HG02938 (cell line): ENCODE data around the gene FSIP1.

Experiments
- ATAC-seq: cut with Tn5 transposase; IDR thresholded peaks from one replicate; pipeline ENCODE4 v1.9.1; 2021; ENCODE audit warnings: mild to moderate bottlenecking, moderate library complexity; ENCODE audit not compliant: unreplicated experiment

Gene FSIP1

DNA sequence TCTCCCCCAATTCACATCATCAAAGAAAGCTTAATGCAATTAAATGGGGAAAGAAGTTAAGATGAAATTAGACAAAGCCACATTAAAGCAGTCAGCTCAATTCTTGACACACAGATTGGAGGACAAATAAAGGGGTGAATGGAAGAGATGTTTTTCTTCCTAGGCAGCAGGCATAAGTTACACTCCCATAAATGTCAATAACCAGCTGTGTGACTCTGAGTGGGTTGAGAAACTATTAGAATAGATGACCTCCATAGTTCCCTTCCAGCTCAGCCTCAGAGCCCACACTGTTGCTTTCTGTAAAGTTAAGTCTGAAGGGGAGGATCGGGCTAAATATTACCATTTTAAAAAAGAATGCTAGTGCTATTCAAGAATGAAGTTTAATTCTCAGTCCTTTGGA lies 130.8 kb downstream of the FSIP1 start:
- ATAC-seq, result no peak

DNA sequence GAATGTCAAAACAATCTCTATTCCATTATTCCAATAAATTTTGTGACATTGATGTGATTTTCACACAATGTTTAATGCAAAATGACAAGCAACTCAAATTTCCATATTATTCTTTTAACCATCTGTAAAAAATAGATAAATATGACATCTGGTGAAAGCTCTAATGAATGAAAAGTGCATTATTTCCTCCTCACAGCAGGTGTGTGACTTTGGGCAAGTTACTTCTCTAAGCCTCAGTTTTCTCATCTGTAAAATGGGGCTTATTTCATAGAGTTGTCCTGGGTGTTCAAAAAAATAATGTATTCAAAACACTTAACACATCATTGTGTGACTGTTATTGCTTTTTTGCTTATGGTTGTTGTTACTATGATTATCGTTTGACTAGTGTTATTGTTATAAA lies 131.3 kb downstream of the FSIP1 start:
- ATAC-seq, result no peak

- no peak for ATAC-seq
Measured at GRCh38 chr15:39649757-39650156, 132.9 kb downstream of the FSIP1 start.

DNA sequence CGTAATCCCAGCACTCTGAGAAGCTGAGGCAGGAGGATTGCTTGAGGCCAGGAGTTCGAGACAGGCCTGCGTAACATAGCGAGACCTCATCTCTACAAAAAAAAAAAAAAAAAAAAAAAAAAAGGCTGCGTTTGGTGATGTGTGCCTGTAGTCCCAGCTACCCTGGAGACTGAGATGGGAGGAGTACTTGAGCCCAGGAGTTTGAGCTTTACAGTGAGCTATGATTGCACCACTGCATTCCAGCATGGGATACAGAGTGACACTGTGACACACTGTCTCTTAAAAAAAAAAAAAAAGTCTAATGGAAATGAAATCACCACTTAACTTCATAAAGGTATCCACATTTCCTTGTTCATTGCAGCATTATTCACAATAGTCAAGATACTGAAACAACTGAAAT lies 136.2 kb downstream of the FSIP1 start:
- no peak for ATAC-seq

DNA sequence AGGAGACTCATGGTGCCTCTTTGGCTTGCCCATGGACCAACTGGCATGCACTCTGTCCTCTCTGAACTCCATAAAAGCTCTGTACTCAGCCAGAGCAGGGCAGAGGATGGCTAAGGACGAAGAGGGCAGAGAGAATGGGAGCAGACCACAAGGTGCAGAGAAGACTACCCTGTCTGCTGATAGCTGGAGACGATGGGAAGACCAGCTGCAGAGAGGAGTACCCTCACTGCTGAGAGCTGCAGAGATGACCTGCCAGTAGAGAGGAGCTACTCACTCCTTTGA lies 136.7 kb downstream of the FSIP1 start:
- no peak for ATAC-seq

- ATAC-seq, result no peak
Measured at GRCh38 chr15:39645138-39645975, 137.3 kb downstream of the FSIP1 start.

DNA sequence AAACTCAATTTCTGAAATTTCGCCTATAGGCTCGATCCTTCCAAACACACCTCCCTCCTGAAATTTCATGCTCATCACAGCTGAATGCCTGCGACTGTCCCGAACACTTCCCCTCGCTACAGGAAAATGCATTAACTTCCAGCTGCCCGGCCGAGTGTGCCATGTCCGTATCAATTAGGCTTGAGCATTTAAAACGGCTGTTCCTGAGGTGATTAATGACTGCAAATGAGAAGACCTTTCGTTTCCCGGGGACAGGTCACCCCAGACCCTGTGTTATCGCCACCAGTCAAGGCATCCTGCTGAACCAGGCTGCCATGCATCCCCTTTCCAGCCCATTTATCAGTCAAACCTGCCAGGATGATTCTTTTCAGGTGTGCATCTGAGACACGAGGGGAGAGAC lies 138.5 kb downstream of the FSIP1 start:
- no peak for ATAC-seq

DNA sequence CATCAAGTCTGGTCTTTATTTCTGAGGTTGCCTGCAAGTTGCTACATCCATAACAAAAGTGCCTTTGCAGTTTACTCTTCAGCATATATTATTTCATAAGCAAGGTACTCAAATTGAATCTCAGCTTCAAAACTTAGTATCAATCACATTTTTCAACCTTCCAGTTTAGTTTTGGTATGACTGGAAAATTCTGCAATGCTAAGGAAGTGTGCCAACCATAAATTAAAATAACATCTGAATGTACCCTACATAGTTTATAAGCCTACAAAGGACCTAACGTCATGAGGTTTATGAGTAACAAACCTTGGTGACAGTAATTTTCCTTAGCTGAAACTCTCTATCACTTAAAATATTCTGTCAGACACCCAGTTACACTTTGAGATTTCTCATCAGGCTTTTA lies 138.9 kb downstream of the FSIP1 start:
- no peak for ATAC-seq

GRCh38 chr15:39642011-39642640 lies 140.5 kb downstream of the FSIP1 start:
- ATAC-seq, result no peak

DNA sequence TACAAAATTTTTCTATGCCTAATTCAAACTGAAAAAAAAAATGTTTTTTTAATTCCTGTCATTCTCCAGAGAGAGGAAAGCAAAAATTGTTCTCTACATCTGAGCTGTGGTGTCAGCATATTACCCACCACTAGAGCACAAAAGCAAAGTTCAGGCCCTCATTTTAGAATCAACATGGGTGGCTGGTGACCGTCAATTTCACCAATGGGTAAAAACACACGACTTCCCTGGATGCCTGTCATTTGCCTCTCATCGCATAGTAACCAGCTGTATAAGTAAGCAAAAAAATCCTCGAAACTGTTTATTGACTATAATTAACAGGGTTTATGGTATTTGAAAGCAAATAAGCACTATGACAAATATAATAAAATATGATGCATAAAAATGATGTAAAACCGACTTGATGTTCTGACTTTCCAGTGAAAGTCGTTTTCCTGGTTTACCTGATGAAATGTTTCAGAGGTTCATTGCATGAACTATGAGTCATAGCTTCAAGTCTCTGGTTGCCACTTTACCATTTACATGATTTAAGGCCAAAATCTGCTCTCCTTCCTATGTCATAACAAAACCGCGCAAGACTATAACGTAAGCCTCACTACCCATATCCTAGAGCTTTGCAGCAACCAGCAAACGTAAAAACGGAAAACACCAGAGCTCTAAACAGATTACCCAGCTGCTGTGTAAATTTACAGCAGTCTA lies 141.3 kb downstream of the FSIP1 start:
- ATAC-seq, result no peak

DNA sequence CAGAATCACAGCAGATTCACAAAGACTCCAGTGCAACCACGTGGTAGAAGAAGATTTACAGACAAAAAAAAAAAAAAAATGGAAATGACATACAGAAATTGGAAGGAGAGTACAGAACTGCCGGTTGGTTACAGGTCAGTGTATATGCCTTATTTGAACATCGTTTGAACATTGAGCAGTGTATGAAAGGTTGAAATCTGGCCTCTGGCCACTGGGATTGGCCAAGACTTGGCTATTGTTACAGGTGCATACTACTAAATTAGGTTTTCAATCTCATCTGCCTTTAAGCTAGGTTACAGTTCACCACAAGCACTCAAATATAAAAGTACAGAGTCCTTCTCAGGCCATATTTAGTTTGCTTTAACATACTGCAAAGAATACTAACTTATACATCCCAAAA lies 142.0 kb downstream of the FSIP1 start:
- ATAC-seq, result no peak

- ATAC-seq, result no peak
Measured at GRCh38 chr15:39639037-39639436, 143.6 kb downstream of the FSIP1 start.

- ATAC-seq, result no peak
Measured at GRCh38 chr15:39638041-39638440, 144.6 kb downstream of the FSIP1 start.

- ATAC-seq, result no peak
Measured at GRCh38 chr15:39631357-39631756, 151.3 kb downstream of the FSIP1 start.

GRCh38 chr15:39629906-39630305 lies 152.7 kb downstream of the FSIP1 start:
- no peak for ATAC-seq

DNA sequence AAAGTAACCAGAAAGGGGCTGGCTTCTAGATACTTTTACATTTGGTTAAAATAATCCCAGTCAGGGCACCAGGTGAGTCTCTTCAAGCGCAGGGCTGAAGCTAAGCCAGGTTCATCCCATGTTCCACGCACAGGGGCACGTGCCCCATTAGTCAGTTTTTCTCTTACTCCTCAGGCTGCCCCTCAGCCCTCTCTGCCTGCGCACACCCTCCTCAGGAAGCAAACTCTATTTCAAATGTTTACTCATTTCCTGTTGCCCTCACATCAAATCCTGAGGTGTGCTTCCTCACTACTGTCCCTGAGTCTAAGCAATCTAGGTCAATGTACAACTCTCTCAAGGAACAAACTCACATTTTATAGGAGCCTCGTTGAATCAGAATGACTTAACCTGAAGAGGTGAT lies 153.3 kb downstream of the FSIP1 start:
- ATAC-seq, result no peak

- no peak for ATAC-seq
Measured at GRCh38 chr15:39628546-39629257, 153.9 kb downstream of the FSIP1 start.

- no peak for ATAC-seq
Measured at GRCh38 chr15:39628144-39628508, 154.5 kb downstream of the FSIP1 start.

GRCh38 chr15:39627451-39628143 lies 155.0 kb downstream of the FSIP1 start:
- no peak for ATAC-seq

DNA sequence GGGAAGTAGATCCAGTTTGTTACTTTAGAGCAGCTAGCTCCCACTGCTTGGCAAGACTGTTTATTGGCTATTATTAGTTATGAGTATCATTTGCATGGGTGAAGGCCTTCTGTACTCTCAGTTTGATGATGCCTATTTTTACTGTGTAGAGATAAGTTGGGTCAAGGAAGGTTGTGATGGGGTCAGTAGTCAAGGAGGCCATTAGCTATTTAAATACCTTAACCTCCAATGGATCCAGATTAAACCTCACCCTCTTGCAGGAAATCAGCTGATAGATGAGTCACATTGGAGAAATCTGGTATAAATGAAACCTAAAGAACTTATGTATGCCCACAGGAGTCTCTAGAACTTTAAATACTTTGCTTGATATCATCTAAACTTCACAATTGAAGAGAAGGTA lies 156.8 kb downstream of the FSIP1 start:
- no peak for ATAC-seq

DNA sequence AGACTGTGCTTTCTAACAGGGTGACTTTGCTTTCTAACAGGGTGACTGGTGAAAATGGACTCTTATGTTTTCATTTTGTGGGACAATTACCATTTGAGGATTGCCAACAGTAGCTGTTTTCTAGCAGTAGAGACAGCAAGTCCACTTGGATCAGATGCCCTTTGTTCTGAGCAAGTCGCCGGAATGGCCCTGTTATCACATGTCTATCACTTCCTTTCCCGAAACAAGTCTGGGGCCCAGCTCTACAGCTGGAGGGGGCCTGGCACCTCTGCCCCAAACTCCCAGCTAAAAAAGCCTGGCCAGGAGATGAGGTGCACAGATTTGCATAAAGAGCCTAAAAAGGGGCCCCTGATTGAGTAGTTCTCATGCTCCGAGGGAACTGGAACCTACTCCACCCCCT lies 157.2 kb downstream of the FSIP1 start:
- no peak for ATAC-seq
